Ishikawa (cell line): Measurements from ENCODE around the gene RAC2.

Experiments
- CEBPB ChIP-seq: IDR thresholded peaks from 2 replicates; pipeline ENCODE4 v1.6.1; 2012
- CREB1 ChIP-seq: IDR thresholded peaks from 2 replicates; pipeline ENCODE4 v1.6.1; 2012; ENCODE audit warnings: low read depth
- EP300 ChIP-seq: IDR thresholded peaks from 2 replicates; pipeline ENCODE4 v1.6.1; 2012; ENCODE audit warnings: borderline replicate concordance
- RAD21 ChIP-seq: IDR thresholded peaks from 2 replicates; pipeline ENCODE4 v1.6.1; 2012; ENCODE audit warnings: low read depth
- REST ChIP-seq: IDR thresholded peaks from 2 replicates; pipeline ENCODE4 v1.6.1; 2012; ENCODE audit warnings: low read depth, mild to moderate bottlenecking
- TAF1 ChIP-seq: IDR thresholded peaks from 2 replicates; pipeline ENCODE4 v1.6.1; 2012; ENCODE audit warnings: low read depth, mild to moderate bottlenecking
- TEAD4 ChIP-seq: IDR thresholded peaks from 2 replicates; pipeline ENCODE4 v1.6.1; 2012
- TF ChIP-seq, protein P1 (sequence below): IDR thresholded peaks from 2 replicates; pipeline ENCODE4 v1.6.1; 2012

DNA sequence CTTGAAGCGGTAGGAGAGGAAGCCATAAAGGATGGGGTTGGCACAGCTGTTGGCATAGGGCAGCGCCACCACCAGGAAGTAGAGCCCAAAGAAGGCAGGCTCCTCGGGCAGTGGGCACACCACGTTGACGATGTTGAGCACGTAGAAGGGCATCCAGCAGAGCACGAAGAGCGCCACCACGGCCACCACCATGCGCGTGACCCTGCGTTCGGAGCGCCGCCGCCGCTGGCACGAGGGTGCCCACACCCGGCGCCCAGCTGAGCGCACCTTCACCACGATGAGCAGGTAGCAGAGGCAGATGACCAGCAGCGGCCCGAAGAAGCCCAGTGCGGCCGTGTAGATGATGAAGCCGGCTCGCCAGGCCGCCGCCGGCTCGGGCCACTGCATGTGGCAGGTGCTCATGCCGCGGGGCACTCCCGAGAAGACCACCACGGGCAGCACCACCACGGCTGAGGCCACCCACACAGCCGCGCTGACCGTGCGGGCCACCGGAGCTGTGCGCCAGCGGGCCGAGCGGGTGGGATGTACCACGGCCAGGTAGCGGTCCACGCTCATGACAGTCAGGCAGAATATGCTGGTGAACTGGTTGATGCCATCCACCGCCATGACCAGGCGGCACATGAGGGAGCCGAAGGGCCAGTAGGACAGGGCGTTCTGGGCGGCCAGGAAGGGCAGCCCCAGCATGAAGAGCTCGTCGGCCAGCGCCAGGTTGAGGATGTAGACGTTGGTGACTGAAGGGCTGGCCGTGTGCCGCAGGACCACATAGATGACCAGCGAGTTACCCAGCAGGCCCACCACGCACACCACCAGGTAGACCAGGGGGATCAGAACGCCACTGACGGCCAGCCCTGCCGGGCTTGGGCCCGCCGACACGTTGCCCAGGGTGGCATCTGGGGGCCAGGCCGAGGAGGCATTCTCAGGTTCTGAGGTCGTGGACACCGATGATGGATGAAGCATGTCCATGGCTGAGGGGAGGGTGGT is 36.9 kb downstream of the RAC2 start:
- TF ChIP-seq REST (no peak), CREB1 (no peak), CEBPB (no peak), RAD21 (no peak), TAF1 (no peak), TEAD4 (no peak), EP300 (no peak)
- TF ChIP-seq, protein P1, sequence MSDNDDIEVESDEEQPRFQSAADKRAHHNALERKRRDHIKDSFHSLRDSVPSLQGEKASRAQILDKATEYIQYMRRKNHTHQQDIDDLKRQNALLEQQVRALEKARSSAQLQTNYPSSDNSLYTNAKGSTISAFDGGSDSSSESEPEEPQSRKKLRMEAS, result no peak
